Esophagus (tissue), 2 donors: ENCODE data around the gene FAM98B. TPM values are rescaled to one million over a fixed set of nuclear protein-coding genes. Genes with fewer than 3 reads are reported as not detected.

Experiments
- H3K27ac ChIP-seq, 2 donors: one replicate each; pipeline ENCODE4 v1.5.1; 2013; ENCODE audit warnings: low read depth in 2 of 2, mild to moderate bottlenecking in 2 of 2, inconsistent platforms in 1 of 2, low read length in 1 of 2, moderate library complexity in 1 of 2
- H3K27me3 ChIP-seq, 2 donors: one replicate each; pipeline ENCODE4 v1.6.1; 2013; ENCODE audit warnings: low read length in 2 of 2, control low read depth in 1 of 2, mild to moderate bottlenecking in 1 of 2; ENCODE audit not compliant: insufficient read depth in 2 of 2, control insufficient read depth in 1 of 2
- H3K36me3 ChIP-seq, 2 donors: one replicate each; pipeline ENCODE4 v1.6.1; 2013; ENCODE audit warnings: low read length in 1 of 2; ENCODE audit not compliant: control insufficient read depth in 2 of 2, insufficient read depth in 2 of 2
- H3K4me1 ChIP-seq, 2 donors: one replicate each; pipeline ENCODE4 v1.6.1; 2013; ENCODE audit warnings: low read length in 1 of 2; ENCODE audit not compliant: control insufficient read depth in 2 of 2, insufficient read depth in 2 of 2
- H3K4me3 ChIP-seq, 2 donors: one replicate each; pipeline ENCODE4 v1.5.1; 2013; ENCODE audit warnings: low read length in 2 of 2, mild to moderate bottlenecking in 2 of 2, low read depth in 1 of 2, moderate library complexity in 1 of 2
- H3K9me3 ChIP-seq, 2 donors: one replicate each; pipeline ENCODE4 v1.6.1; 2013; ENCODE audit warnings: mild to moderate bottlenecking in 2 of 2, low read depth in 1 of 2, low read length in 1 of 2, moderate library complexity in 1 of 2; ENCODE audit not compliant: control insufficient read depth in 2 of 2, insufficient read depth in 1 of 2
- WGBS, 2 donors: extraction: QIAGEN DNeasy Blood & Tissue Kit; methylation state at CpG; one replicate each; pipeline ENCODE4 v1.1.7; 2013; 5-methylcytosine and 5-hydroxymethylcytosine counted together
- polyA plus RNA-seq, 2 donors: library from polyadenylated mRNA; stranded (reverse); fragments of 200-250 nt; gene quantifications; one replicate each; pipeline ENCODE4 v1.2.3, GENCODE V29; 2013
- donor health status: healthy with polysubstance abuse.
- donor health status: Bipolar disorder and iron deficiency.

Gene FAM98B
- polyA plus RNA-seq, 2 donors = 3.9 to 7.9 TPM

GRCh38 chr15:38496151-38496550 lies 42.2 kb downstream of the FAM98B start:
- Histone ChIP-seq H3K4me1 (no peaks in the 10 kb centered on the region), H3K36me3 (peaks cover 0 to 4% of the 10 kb centered on the region in 2 donors), H3K27ac (no peak overlapping the region), H3K9me3 (no peaks in the 10 kb centered on the region), H3K27me3 (no peaks in the 10 kb centered on the region), H3K4me3 (no peak overlapping the region)
- WGBS, 2 donors = 92 to 93% methylated on average over 1 of the region's 1 CpG

- no peak overlapping the region for H3K4me3 ChIP-seq
- H3K27ac ChIP-seq = no peak overlapping the region
- no peaks in the 10 kb centered on the region for H3K9me3 ChIP-seq
- no peaks in the 10 kb centered on the region for H3K4me1 ChIP-seq
- no peaks in the 10 kb centered on the region for H3K27me3 ChIP-seq
- WGBS, 2 donors = 98 to 100% methylated on average over 1 of the region's 1 CpG
- H3K36me3 ChIP-seq = peaks cover 0 to 3% of the 10 kb centered on the region in 2 donors
Observed at GRCh38 chr15:38499651-38500050, 45.7 kb downstream of the FAM98B start.

- Histone ChIP-seq H3K9me3 (no peaks in the 10 kb centered on the region), H3K27ac (no peak overlapping the region), H3K27me3 (no peaks in the 10 kb centered on the region), H3K4me3 (no peak overlapping the region), H3K36me3 (peaks cover 3 to 5% of the 10 kb centered on the region in 2 donors), H3K4me1 (no peaks in the 10 kb centered on the region)
- WGBS, 2 donors = 86 to 89% methylated on average over 2 of the region's 2 CpGs
Observed at GRCh38 chr15:38503496-38503895, 49.6 kb downstream of the FAM98B start.

GRCh38 chr15:38504680-38505467 lies 50.9 kb downstream of the FAM98B start:
- H3K36me3 ChIP-seq = peaks cover 3 to 5% of the 10 kb centered on the region in 2 donors

GRCh38 chr15:38506997-38507396 lies 53.1 kb downstream of the FAM98B start:
- H3K36me3 ChIP-seq = peaks cover 3 to 9% of the 10 kb centered on the region in 2 donors
- no peak overlapping the region for H3K27ac ChIP-seq
- whole genome bisulfite sequencing, 2 donors = 77 to 80% methylated on average over 4 of the region's 4 CpGs
- no peaks in the 10 kb centered on the region for H3K9me3 ChIP-seq
- no peak overlapping the region for H3K4me3 ChIP-seq
- no peaks in the 10 kb centered on the region for H3K4me1 ChIP-seq
- H3K27me3 ChIP-seq = no peaks in the 10 kb centered on the region

More at GRCh38 chr15:38504680-38505467, 50.9 kb downstream of the FAM98B start:
- Histone ChIP-seq H3K9me3 (no peaks in the 10 kb centered on the region), H3K27me3 (no peaks in the 10 kb centered on the region), H3K27ac (no peak overlapping the region), H3K4me3 (no peak overlapping the region), H3K4me1 (no peaks in the 10 kb centered on the region)
- 74 to 84% methylated on average over 4 of the region's 4 CpGs for WGBS, 2 donors

GRCh38 chr15:38507570-38507969 lies 53.6 kb downstream of the FAM98B start:
- 88 to 90% methylated on average over 7 of the region's 7 CpGs for WGBS, 2 donors
- Histone ChIP-seq H3K4me3 (no peak overlapping the region), H3K27ac (no peak overlapping the region), H3K36me3 (peaks cover under 1 to 9% of the 10 kb centered on the region in 2 donors), H3K9me3 (no peaks in the 10 kb centered on the region), H3K4me1 (no peaks in the 10 kb centered on the region), H3K27me3 (no peaks in the 10 kb centered on the region)

- 69 to 74% methylated on average over 3 of the region's 3 CpGs for WGBS, 2 donors
- no peak overlapping the region for H3K4me3 ChIP-seq
- H3K9me3 ChIP-seq = no peaks in the 10 kb centered on the region
- H3K4me1 ChIP-seq = no peaks in the 10 kb centered on the region
- no peaks in the 10 kb centered on the region for H3K27me3 ChIP-seq
- no peak overlapping the region for H3K27ac ChIP-seq
- H3K36me3 ChIP-seq = peaks cover 0 to 9% of the 10 kb centered on the region in 2 donors
Observed at GRCh38 chr15:38508647-38509046, 54.7 kb downstream of the FAM98B start.

- H3K36me3 ChIP-seq = peaks cover 0 to 9% of the 10 kb centered on the region in 2 donors
- 86 to 90% methylated on average over 4 of the region's 4 CpGs for WGBS, 2 donors
- no peaks in the 10 kb centered on the region for H3K4me1 ChIP-seq
- H3K27ac ChIP-seq = no peak overlapping the region
- no peak overlapping the region for H3K4me3 ChIP-seq
- no peaks in the 10 kb centered on the region for H3K27me3 ChIP-seq
- no peaks in the 10 kb centered on the region for H3K9me3 ChIP-seq
Observed at GRCh38 chr15:38509152-38509551, 55.2 kb downstream of the FAM98B start.

GRCh38 chr15:38512901-38513300 lies 59.0 kb downstream of the FAM98B start:
- H3K4me1 ChIP-seq = no peaks in the 10 kb centered on the region
- peaks cover 0 to 4% of the 10 kb centered on the region in 2 donors for H3K36me3 ChIP-seq
- no peaks in the 10 kb centered on the region for H3K27me3 ChIP-seq
- no peak overlapping the region for H3K27ac ChIP-seq
- H3K9me3 ChIP-seq = no peaks in the 10 kb centered on the region
- no peak overlapping the region for H3K4me3 ChIP-seq
- WGBS, 2 donors = 83 to 93% methylated on average over 1 of the region's 1 CpG

GRCh38 chr15:38514601-38515000 lies 60.7 kb downstream of the FAM98B start:
- H3K27me3 ChIP-seq = no peaks in the 10 kb centered on the region
- no peaks in the 10 kb centered on the region for H3K9me3 ChIP-seq
- WGBS, 2 donors = 62% methylated on average over 2 of the region's 2 CpGs
- H3K27ac ChIP-seq = no peak overlapping the region
- no peaks in the 10 kb centered on the region for H3K4me1 ChIP-seq
- H3K36me3 ChIP-seq = peaks cover 0 to 4% of the 10 kb centered on the region in 2 donors
- no peak overlapping the region for H3K4me3 ChIP-seq
